Measurements from ENCODE around the gene TMEM59L. TPM values are rescaled to one million over a fixed set of nuclear protein-coding genes. Genes with fewer than 3 reads are reported as not detected.
A peak's percentile ranks its signal among the peaks of the same experiment; 100 is the strongest.

The TMEM59L gene
- total and polyA plus RNA-seq, 11 donors, result 0.50 to 5.1 (median 1.1) TPM

DNA sequence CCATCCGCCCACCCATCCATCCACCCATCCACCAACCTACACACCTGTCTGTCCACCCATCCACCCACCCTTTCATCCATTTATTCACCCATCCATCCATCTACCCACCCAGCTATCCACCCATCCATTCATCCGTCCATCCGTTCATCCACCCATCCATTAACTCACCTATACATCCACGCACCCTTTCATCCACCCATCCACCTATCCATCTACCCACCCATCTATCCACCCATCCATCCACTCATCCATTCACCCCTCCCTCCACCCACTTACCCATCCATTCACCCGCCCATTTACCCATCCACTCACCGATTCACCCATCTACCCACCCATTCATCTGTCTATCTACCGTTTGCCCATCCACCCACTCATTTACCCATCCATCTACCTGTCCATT, 41.8 kb downstream of the TMEM59L start:
- Histone ChIP-seq H3K4me1 (peaks cover 3 to 59% (median 45%) of the 10 kb centered on the region in 12 donors), H3K9me3 (no peaks in the 10 kb centered on the region), H3K27me3 (no peaks in the 10 kb centered on the region), H3K4me3 (no peak overlapping the region), H3K27ac (no peak overlapping the region), H3K36me3 (no peaks in the 10 kb centered on the region)
- DNase-seq, result no peak
- ATAC-seq, result no peak
- TF ChIP-seq, protein P1, sequence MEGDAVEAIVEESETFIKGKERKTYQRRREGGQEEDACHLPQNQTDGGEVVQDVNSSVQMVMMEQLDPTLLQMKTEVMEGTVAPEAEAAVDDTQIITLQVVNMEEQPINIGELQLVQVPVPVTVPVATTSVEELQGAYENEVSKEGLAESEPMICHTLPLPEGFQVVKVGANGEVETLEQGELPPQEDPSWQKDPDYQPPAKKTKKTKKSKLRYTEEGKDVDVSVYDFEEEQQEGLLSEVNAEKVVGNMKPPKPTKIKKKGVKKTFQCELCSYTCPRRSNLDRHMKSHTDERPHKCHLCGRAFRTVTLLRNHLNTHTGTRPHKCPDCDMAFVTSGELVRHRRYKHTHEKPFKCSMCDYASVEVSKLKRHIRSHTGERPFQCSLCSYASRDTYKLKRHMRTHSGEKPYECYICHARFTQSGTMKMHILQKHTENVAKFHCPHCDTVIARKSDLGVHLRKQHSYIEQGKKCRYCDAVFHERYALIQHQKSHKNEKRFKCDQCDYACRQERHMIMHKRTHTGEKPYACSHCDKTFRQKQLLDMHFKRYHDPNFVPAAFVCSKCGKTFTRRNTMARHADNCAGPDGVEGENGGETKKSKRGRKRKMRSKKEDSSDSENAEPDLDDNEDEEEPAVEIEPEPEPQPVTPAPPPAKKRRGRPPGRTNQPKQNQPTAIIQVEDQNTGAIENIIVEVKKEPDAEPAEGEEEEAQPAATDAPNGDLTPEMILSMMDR (IDR thresholded peaks at IDR 0.05), result no peak
- TF ChIP-seq POLR2A (IDR thresholded peaks at IDR 0.05), result no peak
- WGBS, 4 donors, result 97 to 98% (median 97%) methylated on average over 7 of the region's 7 CpGs
- intact Hi-C loops (cut with DNase I), result loop anchor here in 1 of 10 donors (10.0 kb wide), 1 partner anchor 60 kb away; no protein-coding TSS in a partner anchor

DNA sequence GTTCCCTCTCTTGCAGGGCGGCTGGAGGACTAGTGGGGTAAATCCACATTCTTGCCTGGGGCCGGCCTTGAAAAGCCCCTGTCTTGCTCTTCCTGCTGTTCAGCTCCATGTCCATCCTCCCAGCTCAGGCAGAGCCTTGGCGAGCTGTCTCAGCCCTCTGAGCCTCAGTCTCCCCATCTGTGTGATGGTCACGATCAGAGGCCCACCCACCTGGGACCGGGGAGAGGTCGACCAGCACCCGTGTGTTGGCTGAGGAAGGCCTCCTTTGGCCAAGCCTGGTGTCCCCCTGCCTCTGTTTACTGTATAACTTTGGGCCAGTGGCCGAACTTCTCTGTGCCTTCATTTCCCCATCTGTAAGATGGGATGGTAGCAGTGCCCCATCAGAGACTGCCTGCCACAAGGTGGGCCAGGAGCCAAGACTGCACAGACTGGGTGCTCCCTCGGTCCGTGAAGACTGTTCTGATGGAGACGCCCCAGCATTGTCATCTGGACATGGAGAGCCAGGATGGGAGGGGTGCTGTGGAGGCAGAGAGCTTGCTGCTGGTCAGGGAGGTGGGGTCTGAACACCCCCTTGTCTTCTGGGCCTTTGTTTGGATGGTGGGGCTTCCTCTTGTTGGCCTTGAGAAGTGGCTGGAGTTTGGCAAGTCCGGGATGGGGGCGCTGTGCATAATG, 42.6 kb downstream of the TMEM59L start:
- H3K4me3 ChIP-seq, result no peak overlapping the region
- no peaks in the 10 kb centered on the region for H3K27me3 ChIP-seq
- 94 to 96% (median 95%) methylated on average over 11 to 13 of the region's 13 CpGs for WGBS, 4 donors
- no peak for DNase-seq
- no peak for ATAC-seq
- no peaks in the 10 kb centered on the region for H3K36me3 ChIP-seq
- H3K4me1 ChIP-seq, result peaks cover 0 to 58% (median 43%) of the 10 kb centered on the region in 12 donors
- no peaks in the 10 kb centered on the region for H3K9me3 ChIP-seq
- H3K27ac ChIP-seq, result no peak overlapping the region
- TF ChIP-seq, protein P1 (IDR thresholded peaks at IDR 0.05), result no peak
- TF ChIP-seq POLR2A (IDR thresholded peaks at IDR 0.05), result no peak
- intact Hi-C loops (cut with DNase I), result loop anchor here in 1 of 10 donors (10.0 kb wide), 1 partner anchor 61 kb away; no protein-coding TSS in a partner anchor

DNA sequence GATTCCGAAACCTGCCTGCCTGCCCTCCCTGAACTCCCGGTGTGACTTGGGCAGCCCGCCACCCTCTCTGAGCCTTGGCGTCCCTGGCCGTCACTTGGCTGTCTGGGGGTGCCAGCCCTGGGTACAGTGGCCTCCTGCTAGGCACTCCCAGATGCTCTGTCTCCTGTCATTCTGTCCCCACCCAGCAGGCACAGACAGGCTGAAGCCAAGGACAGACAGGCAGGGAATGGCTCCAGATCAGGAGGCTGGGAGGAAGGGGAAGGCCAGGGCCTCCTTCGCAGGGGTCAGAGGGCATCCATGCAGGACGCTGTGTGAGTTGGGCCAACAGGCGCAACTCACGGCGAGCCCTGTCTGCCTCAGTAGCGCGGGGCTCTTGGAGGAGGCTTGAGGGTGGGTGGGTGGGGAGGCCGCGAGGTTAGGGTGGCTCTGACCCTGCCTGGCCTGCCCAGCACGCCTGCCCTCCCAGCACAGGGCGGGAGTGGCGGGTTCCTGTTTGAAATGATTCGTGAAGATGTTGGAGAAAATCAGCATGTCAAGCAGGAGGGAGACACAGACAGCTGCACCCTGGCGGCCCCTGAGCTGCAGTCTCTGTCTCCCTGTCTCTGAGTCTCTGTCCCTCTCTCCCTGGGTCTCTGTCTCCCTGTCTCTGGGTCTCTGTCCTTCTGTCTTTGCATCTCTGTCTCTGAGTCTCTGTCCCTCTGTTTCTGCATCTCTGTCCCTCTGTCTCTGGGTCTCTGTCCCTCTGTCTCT, 43.8 kb downstream of the TMEM59L start:
- ATAC-seq, result no peak
- intact Hi-C loops (cut with DNase I), result loop anchor here in 1 of 10 donors (10.0 kb wide), 1 partner anchor 62 kb away; no protein-coding TSS in a partner anchor
- Histone ChIP-seq H3K27ac (peak overlapping the region in 6 of 12 donors; percentile 17 to 82 (median 31)), H3K4me3 (no peak overlapping the region), H3K4me1 (peaks cover 0 to 56% (median 37%) of the 10 kb centered on the region in 12 donors), H3K27me3 (no peaks in the 10 kb centered on the region), H3K36me3 (no peaks in the 10 kb centered on the region), H3K9me3 (no peaks in the 10 kb centered on the region)
- 72 to 86% (median 79%) methylated on average over 16 to 19 of the region's 19 CpGs for WGBS, 4 donors
- no peak for DNase-seq
- TF ChIP-seq POLR2A (IDR thresholded peaks at IDR 0.05), result no peak
- TF ChIP-seq, protein P1 (IDR thresholded peaks at IDR 0.05), result no peak

All from heart left ventricle (tissue), 16 donors.